ENCODE results near the gene JPH2.

Gene JPH2

GRCh38 chr20:44172572-44172950 is 14.4 kb downstream of the JPH2 start:
- Histone ChIP-seq H3K4me3 (ENCODE audit: low read depth, low read length) (no peak overlapping the region), H3K9ac (ENCODE audit: low read length) (no peak overlapping the region), H3K27ac (ENCODE audit: low read depth, low read length) (no peak overlapping the region), H3K27me3 (ENCODE audit: control insufficient read depth, insufficient read depth, low read length) (no peaks in the 10 kb centered on the region), H3K4me1 (ENCODE audit: control insufficient read depth, insufficient read depth, low read length) (peaks cover 8% of the 10 kb centered on the region; the same call in 1 of the 2 replicates), H3K36me3 (ENCODE audit: control insufficient read depth, insufficient read depth, low read length) (no peaks in the 10 kb centered on the region), H3K9me3 (ENCODE audit: control insufficient read depth, insufficient read depth, low read depth, low read length) (no peaks in the 10 kb centered on the region)

- H3K36me3 ChIP-seq (ENCODE audit: control insufficient read depth, insufficient read depth, low read length) = no peaks in the 10 kb centered on the region
- H3K4me1 ChIP-seq (ENCODE audit: control insufficient read depth, insufficient read depth, low read length) = peaks cover 3% of the 10 kb centered on the region; the same call in 1 of the 2 replicates
- no peaks in the 10 kb centered on the region for H3K9me3 ChIP-seq (ENCODE audit: control insufficient read depth, insufficient read depth, low read depth, low read length)
- no peak overlapping the region for H3K4me3 ChIP-seq (ENCODE audit: low read depth, low read length)
- no peak overlapping the region for H3K27ac ChIP-seq (ENCODE audit: low read depth, low read length)
- no peaks in the 10 kb centered on the region for H3K27me3 ChIP-seq (ENCODE audit: control insufficient read depth, insufficient read depth, low read length)
- H3K9ac ChIP-seq (ENCODE audit: low read length) = no peak overlapping the region
Measured at GRCh38 chr20:44171775-44172571, 15.0 kb downstream of the JPH2 start.

DNA sequence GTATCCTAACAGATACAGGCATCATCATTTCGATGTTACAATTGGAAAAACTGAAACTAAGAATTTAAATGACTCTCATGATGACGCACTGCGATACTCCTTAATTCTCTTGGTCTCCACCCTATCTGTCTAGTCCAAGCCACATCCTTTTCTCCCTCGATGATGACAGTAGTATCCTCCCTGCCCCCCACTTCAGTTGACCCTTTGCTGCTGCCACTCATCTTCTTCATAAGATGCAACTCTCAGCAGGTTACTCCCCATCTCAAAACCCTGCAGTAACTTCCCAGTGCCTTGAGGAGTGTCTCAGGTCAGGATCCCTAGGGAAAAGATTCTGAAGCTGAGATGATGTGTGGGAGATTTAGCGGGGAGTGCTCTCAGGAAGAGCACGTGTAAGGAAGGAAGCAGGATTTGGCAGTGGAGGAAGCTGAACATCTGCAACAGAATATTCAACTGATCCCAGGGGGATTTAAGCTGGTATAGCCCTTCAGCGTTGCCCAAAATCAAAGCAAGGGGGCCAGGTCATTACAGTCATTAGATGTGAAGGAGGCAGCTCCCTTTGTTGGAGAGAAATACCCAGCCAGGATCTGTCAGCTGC is 16.1 kb downstream of the JPH2 start:
- H3K9me3 ChIP-seq (ENCODE audit: control insufficient read depth, insufficient read depth, low read depth, low read length) = no peaks in the 10 kb centered on the region
- H3K27me3 ChIP-seq (ENCODE audit: control insufficient read depth, insufficient read depth, low read length) = no peaks in the 10 kb centered on the region
- H3K9ac ChIP-seq (ENCODE audit: low read length) = no peak overlapping the region
- H3K27ac ChIP-seq (ENCODE audit: low read depth, low read length) = no peak overlapping the region
- no peaks in the 10 kb centered on the region for H3K36me3 ChIP-seq (ENCODE audit: control insufficient read depth, insufficient read depth, low read length)
- H3K4me3 ChIP-seq (ENCODE audit: low read depth, low read length) = no peak overlapping the region
- H3K4me1 ChIP-seq (ENCODE audit: control insufficient read depth, insufficient read depth, low read length) = peaks cover 8% of the 10 kb centered on the region; the same call in 1 of the 2 replicates

GRCh38 chr20:44167736-44168135 is 19.3 kb downstream of the JPH2 start:
- Histone ChIP-seq H3K36me3 (ENCODE audit: control insufficient read depth, insufficient read depth, low read length) (no peaks in the 10 kb centered on the region), H3K4me3 (ENCODE audit: low read depth, low read length) (no peak overlapping the region), H3K27ac (ENCODE audit: low read depth, low read length) (no peak overlapping the region), H3K9me3 (ENCODE audit: control insufficient read depth, insufficient read depth, low read depth, low read length) (no peaks in the 10 kb centered on the region), H3K27me3 (ENCODE audit: control insufficient read depth, insufficient read depth, low read length) (no peaks in the 10 kb centered on the region), H3K9ac (ENCODE audit: low read length) (no peak overlapping the region), H3K4me1 (ENCODE audit: control insufficient read depth, insufficient read depth, low read length) (peaks cover 12% of the 10 kb centered on the region; the same call in 1 of the 2 replicates)

GRCh38 chr20:44166477-44166876 is 20.5 kb downstream of the JPH2 start:
- no peak overlapping the region for H3K9ac ChIP-seq (ENCODE audit: low read length)
- H3K4me1 ChIP-seq (ENCODE audit: control insufficient read depth, insufficient read depth, low read length) = peaks cover 12% of the 10 kb centered on the region; the same call in 1 of the 2 replicates
- no peak overlapping the region for H3K27ac ChIP-seq (ENCODE audit: low read depth, low read length)
- no peaks in the 10 kb centered on the region for H3K27me3 ChIP-seq (ENCODE audit: control insufficient read depth, insufficient read depth, low read length)
- H3K36me3 ChIP-seq (ENCODE audit: control insufficient read depth, insufficient read depth, low read length) = no peaks in the 10 kb centered on the region
- H3K9me3 ChIP-seq (ENCODE audit: control insufficient read depth, insufficient read depth, low read depth, low read length) = no peaks in the 10 kb centered on the region
- no peak overlapping the region for H3K4me3 ChIP-seq (ENCODE audit: low read depth, low read length)

- no peaks in the 10 kb centered on the region for H3K36me3 ChIP-seq (ENCODE audit: control insufficient read depth, insufficient read depth, low read length)
- H3K27ac ChIP-seq (ENCODE audit: low read depth, low read length) = no peak overlapping the region
- no peak overlapping the region for H3K4me3 ChIP-seq (ENCODE audit: low read depth, low read length)
- H3K27me3 ChIP-seq (ENCODE audit: control insufficient read depth, insufficient read depth, low read length) = no peaks in the 10 kb centered on the region
- H3K9me3 ChIP-seq (ENCODE audit: control insufficient read depth, insufficient read depth, low read depth, low read length) = no peaks in the 10 kb centered on the region
- H3K9ac ChIP-seq (ENCODE audit: low read length) = no peak overlapping the region
- peaks cover 12% of the 10 kb centered on the region; the same call in 1 of the 2 replicates for H3K4me1 ChIP-seq (ENCODE audit: control insufficient read depth, insufficient read depth, low read length)
Measured at GRCh38 chr20:44166008-44166407, 21.0 kb downstream of the JPH2 start.

GRCh38 chr20:44160133-44160532 is 26.9 kb downstream of the JPH2 start:
- no peaks in the 10 kb centered on the region for H3K4me1 ChIP-seq (ENCODE audit: control insufficient read depth, insufficient read depth, low read length)
- no peaks in the 10 kb centered on the region for H3K9me3 ChIP-seq (ENCODE audit: control insufficient read depth, insufficient read depth, low read depth, low read length)
- H3K36me3 ChIP-seq (ENCODE audit: control insufficient read depth, insufficient read depth, low read length) = no peaks in the 10 kb centered on the region
- H3K27me3 ChIP-seq (ENCODE audit: control insufficient read depth, insufficient read depth, low read length) = no peaks in the 10 kb centered on the region
- H3K9ac ChIP-seq (ENCODE audit: low read length) = no peak overlapping the region
- no peak overlapping the region for H3K27ac ChIP-seq (ENCODE audit: low read depth, low read length)
- no peak overlapping the region for H3K4me3 ChIP-seq (ENCODE audit: low read depth, low read length)

DNA sequence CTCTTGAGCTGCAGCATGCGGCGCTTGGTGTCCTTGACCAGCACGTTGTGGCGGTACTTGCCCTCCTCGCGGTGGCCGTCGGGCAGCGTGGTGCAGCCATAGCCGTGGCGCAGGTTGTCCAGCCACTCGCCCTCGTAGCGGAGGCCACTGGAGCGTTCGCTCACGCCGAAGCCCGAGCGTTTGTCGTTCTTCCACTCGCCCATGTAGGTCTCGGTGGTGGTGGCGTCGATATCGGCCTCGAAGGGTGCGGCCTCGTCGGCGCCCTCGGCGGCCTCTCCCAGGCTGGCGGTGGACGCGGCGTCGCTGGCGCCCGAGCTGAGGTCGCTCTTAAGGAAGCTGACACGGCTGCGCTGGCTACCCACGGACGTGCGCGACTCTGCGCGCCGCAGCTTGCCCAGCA is 27.3 kb downstream of the JPH2 start:
- H3K4me1 ChIP-seq (ENCODE audit: control insufficient read depth, insufficient read depth, low read length) = peaks cover 3% of the 10 kb centered on the region; the same call in 1 of the 2 replicates
- H3K4me3 ChIP-seq (ENCODE audit: low read depth, low read length) = no peak overlapping the region
- H3K9ac ChIP-seq (ENCODE audit: low read length) = no peak overlapping the region
- no peaks in the 10 kb centered on the region for H3K36me3 ChIP-seq (ENCODE audit: control insufficient read depth, insufficient read depth, low read length)
- H3K9me3 ChIP-seq (ENCODE audit: control insufficient read depth, insufficient read depth, low read depth, low read length) = no peaks in the 10 kb centered on the region
- H3K27me3 ChIP-seq (ENCODE audit: control insufficient read depth, insufficient read depth, low read length) = no peaks in the 10 kb centered on the region
- no peak overlapping the region for H3K27ac ChIP-seq (ENCODE audit: low read depth, low read length)

DNA sequence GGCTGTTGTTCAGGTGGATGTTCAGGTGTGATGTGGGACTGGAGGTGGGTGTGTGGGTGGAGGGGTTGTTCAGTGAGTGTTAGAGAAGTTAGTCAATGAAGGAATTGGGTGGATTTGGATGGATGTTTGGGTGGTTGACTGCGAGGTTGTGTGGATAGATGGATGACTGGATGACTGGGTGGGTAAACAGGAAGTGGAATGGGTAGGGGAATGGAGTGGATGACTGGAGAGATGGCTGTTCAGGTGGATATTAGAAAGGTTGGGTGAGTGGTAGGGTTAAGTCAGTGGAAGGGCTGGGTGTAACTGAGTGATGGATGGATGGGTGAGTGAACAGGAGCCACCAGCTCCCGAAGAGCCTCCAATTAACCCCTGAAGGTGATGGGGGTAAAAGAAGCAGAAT is 27.9 kb downstream of the JPH2 start:
- Histone ChIP-seq H3K9ac (ENCODE audit: low read length) (no peak overlapping the region), H3K27ac (ENCODE audit: low read depth, low read length) (no peak overlapping the region), H3K4me1 (ENCODE audit: control insufficient read depth, insufficient read depth, low read length) (peaks cover 6% of the 10 kb centered on the region; the same call in 1 of the 2 replicates), H3K9me3 (ENCODE audit: control insufficient read depth, insufficient read depth, low read depth, low read length) (no peaks in the 10 kb centered on the region), H3K27me3 (ENCODE audit: control insufficient read depth, insufficient read depth, low read length) (no peaks in the 10 kb centered on the region), H3K36me3 (ENCODE audit: control insufficient read depth, insufficient read depth, low read length) (no peaks in the 10 kb centered on the region), H3K4me3 (ENCODE audit: low read depth, low read length) (no peak overlapping the region)

GRCh38 chr20:44157061-44157460 is 29.9 kb downstream of the JPH2 start:
- Histone ChIP-seq H3K9me3 (ENCODE audit: control insufficient read depth, insufficient read depth, low read depth, low read length) (no peaks in the 10 kb centered on the region), H3K36me3 (ENCODE audit: control insufficient read depth, insufficient read depth, low read length) (no peaks in the 10 kb centered on the region), H3K4me3 (ENCODE audit: low read depth, low read length) (no peak overlapping the region), H3K27ac (ENCODE audit: low read depth, low read length) (no peak overlapping the region), H3K27me3 (ENCODE audit: control insufficient read depth, insufficient read depth, low read length) (no peaks in the 10 kb centered on the region), H3K4me1 (ENCODE audit: control insufficient read depth, insufficient read depth, low read length) (peaks cover 9% of the 10 kb centered on the region; the same call in 1 of the 2 replicates), H3K9ac (ENCODE audit: low read length) (no peak overlapping the region)

- H3K9me3 ChIP-seq (ENCODE audit: control insufficient read depth, insufficient read depth, low read depth, low read length) = no peaks in the 10 kb centered on the region
- no peaks in the 10 kb centered on the region for H3K27me3 ChIP-seq (ENCODE audit: control insufficient read depth, insufficient read depth, low read length)
- H3K4me1 ChIP-seq (ENCODE audit: control insufficient read depth, insufficient read depth, low read length) = peaks cover 12% of the 10 kb centered on the region; the same call in 1 of the 2 replicates
- H3K4me3 ChIP-seq (ENCODE audit: low read depth, low read length) = no peak overlapping the region
- H3K36me3 ChIP-seq (ENCODE audit: control insufficient read depth, insufficient read depth, low read length) = no peaks in the 10 kb centered on the region
- H3K27ac ChIP-seq (ENCODE audit: low read depth, low read length) = no peak overlapping the region
- H3K9ac ChIP-seq (ENCODE audit: low read length) = peak overlapping the region; percentile 44
Measured at GRCh38 chr20:44154521-44155001, 32.4 kb downstream of the JPH2 start.

Data from HUES6 (cell line).